ENCODE measurements around the gene ANKRD44. TPM values are rescaled to one million over a fixed set of nuclear protein-coding genes. Genes with fewer than 3 reads are reported as not detected.

Gene ANKRD44
- total RNA-seq, 1 donor from 2014 or later, result 8.1 TPM

GRCh38 chr2:197239434-197239833 is 71.1 kb downstream of the ANKRD44 start:
- no peak for DNase-seq (ENCODE audit: low spot score)
- TF ChIP-seq, protein P1, sequence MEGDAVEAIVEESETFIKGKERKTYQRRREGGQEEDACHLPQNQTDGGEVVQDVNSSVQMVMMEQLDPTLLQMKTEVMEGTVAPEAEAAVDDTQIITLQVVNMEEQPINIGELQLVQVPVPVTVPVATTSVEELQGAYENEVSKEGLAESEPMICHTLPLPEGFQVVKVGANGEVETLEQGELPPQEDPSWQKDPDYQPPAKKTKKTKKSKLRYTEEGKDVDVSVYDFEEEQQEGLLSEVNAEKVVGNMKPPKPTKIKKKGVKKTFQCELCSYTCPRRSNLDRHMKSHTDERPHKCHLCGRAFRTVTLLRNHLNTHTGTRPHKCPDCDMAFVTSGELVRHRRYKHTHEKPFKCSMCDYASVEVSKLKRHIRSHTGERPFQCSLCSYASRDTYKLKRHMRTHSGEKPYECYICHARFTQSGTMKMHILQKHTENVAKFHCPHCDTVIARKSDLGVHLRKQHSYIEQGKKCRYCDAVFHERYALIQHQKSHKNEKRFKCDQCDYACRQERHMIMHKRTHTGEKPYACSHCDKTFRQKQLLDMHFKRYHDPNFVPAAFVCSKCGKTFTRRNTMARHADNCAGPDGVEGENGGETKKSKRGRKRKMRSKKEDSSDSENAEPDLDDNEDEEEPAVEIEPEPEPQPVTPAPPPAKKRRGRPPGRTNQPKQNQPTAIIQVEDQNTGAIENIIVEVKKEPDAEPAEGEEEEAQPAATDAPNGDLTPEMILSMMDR (IDR thresholded peaks at IDR 0.05; ENCODE audit: unreplicated experiment), result no peak
- Mint-ChIP-seq H3K36me3 (ENCODE audit: low read depth, unreplicated experiment) (no peaks in the 10 kb centered on the region), H3K9me3 (ENCODE audit: unreplicated experiment) (no peaks in the 10 kb centered on the region), H3K27me3 (ENCODE audit: unreplicated experiment) (no peaks in the 10 kb centered on the region), H3K27ac (ENCODE audit: unreplicated experiment) (no peak overlapping the region), H3K4me1 (ENCODE audit: unreplicated experiment) (peaks cover 4% of the 10 kb centered on the region), H3K4me3 (ENCODE audit: unreplicated experiment) (no peak overlapping the region)

DNA sequence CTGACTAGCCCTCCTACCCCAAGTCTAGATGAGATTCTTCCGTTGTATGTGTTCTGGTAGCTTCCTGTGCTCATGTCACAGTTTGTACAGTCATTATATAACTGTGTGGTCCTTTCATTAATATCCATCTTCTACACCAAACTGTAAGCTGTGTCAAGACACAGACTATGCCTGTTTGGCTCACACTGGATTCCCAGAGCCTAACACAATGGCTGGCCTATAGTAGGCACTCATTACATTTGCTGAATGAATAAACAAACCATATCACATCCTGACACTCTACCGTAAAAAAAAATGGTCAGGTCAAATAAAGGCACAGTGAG is 72.6 kb downstream of the ANKRD44 start:
- no peak overlapping the region for H3K4me3 Mint-ChIP-seq (ENCODE audit: unreplicated experiment)
- DNase-seq (ENCODE audit: low spot score), result no peak
- no peak overlapping the region for H3K27ac Mint-ChIP-seq (ENCODE audit: unreplicated experiment)
- no peaks in the 10 kb centered on the region for H3K9me3 Mint-ChIP-seq (ENCODE audit: unreplicated experiment)
- TF ChIP-seq, protein P1 (IDR thresholded peaks at IDR 0.05; ENCODE audit: unreplicated experiment), result no peak
- H3K27me3 Mint-ChIP-seq (ENCODE audit: unreplicated experiment), result no peaks in the 10 kb centered on the region
- H3K4me1 Mint-ChIP-seq (ENCODE audit: unreplicated experiment), result peaks cover 4% of the 10 kb centered on the region
- no peaks in the 10 kb centered on the region for H3K36me3 Mint-ChIP-seq (ENCODE audit: low read depth, unreplicated experiment)

DNA sequence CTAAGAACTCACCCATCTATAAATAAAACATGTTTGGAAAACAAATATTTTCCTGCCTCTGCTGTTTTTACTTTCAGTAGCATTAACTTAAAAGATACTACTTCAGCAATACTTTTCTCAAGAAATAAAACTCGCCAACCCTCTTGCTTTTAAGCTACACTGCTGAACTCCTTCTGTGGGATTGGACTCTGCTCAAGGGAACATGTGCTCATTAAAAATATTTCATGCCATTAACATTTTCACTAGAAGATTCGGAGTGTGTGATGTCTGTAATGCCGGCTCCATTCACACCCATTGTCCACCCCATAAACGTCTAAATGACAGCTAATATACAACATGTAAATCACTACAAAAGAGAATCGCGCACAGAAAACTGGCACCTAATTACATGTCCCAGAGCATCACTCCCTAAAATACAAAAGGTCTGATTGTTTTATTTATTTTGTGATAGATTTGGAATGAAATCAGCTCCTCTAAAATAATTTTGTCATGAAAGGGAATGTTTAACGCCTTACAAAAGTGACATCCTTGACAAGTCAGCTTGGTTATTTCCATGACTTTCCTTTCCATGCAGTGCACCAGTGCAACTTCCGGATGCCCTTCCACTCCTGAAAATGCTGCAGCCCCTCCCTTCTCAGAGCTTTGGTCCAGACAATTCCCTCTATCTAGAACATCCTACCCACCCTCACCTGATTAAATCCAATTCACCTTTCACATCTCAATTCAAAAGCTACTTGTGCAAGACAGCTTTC is 73.1 kb downstream of the ANKRD44 start:
- H3K27ac Mint-ChIP-seq (ENCODE audit: unreplicated experiment), result no peak overlapping the region
- H3K4me1 Mint-ChIP-seq (ENCODE audit: unreplicated experiment), result peaks cover 4% of the 10 kb centered on the region
- no peaks in the 10 kb centered on the region for H3K27me3 Mint-ChIP-seq (ENCODE audit: unreplicated experiment)
- H3K4me3 Mint-ChIP-seq (ENCODE audit: unreplicated experiment), result no peak overlapping the region
- TF ChIP-seq, protein P1 (IDR thresholded peaks at IDR 0.05; ENCODE audit: unreplicated experiment), result no peak
- no peaks in the 10 kb centered on the region for H3K9me3 Mint-ChIP-seq (ENCODE audit: unreplicated experiment)
- H3K36me3 Mint-ChIP-seq (ENCODE audit: low read depth, unreplicated experiment), result no peaks in the 10 kb centered on the region
- no peak for DNase-seq (ENCODE audit: low spot score)

DNA sequence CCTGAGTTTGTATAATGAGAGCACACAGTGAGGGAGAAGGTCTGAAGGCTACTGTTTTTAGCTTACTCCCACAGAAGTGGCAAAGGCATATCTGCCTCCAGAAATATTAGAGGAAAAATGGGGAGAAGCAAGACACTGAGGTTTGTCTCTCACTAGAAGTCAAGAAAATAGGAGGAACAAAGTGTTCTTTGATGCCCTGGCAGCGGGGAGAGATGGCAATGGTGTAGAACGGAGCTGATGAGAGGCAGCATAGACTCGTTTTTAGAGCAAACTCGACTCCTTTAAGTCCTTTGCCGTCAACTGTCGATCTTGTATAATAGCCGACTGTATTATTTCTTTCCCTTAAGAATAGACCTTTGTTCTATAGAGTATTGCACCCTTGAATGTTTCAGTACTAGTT is 73.8 kb downstream of the ANKRD44 start:
- H3K36me3 Mint-ChIP-seq (ENCODE audit: low read depth, unreplicated experiment), result no peaks in the 10 kb centered on the region
- no peak overlapping the region for H3K4me3 Mint-ChIP-seq (ENCODE audit: unreplicated experiment)
- H3K9me3 Mint-ChIP-seq (ENCODE audit: unreplicated experiment), result no peaks in the 10 kb centered on the region
- H3K27me3 Mint-ChIP-seq (ENCODE audit: unreplicated experiment), result no peaks in the 10 kb centered on the region
- H3K27ac Mint-ChIP-seq (ENCODE audit: unreplicated experiment), result no peak overlapping the region
- peaks cover 4% of the 10 kb centered on the region for H3K4me1 Mint-ChIP-seq (ENCODE audit: unreplicated experiment)
- no peak for DNase-seq (ENCODE audit: low spot score)
- TF ChIP-seq, protein P1 (IDR thresholded peaks at IDR 0.05; ENCODE audit: unreplicated experiment), result no peak

DNA sequence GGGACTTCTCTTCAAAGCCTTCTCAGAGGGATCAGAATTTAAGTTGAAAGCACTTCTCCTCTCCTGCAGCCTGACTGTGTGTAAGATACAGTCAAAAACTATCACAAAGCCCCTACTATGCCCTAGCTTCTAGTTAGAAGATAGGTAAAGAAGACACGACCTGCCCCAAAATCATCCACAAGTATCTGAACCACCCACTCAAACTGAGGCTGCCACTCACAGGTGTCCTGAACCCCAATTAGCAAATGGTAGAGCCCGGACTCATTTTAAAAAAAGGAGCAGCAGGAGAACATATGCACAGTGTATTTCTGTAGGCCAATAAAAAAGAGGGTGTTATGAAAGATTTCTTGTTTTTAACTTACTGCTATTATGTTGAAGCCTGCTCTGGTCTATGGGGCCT is 74.4 kb downstream of the ANKRD44 start:
- TF ChIP-seq, protein P1 (IDR thresholded peaks at IDR 0.05; ENCODE audit: unreplicated experiment), result no peak
- no peaks in the 10 kb centered on the region for H3K27me3 Mint-ChIP-seq (ENCODE audit: unreplicated experiment)
- no peak overlapping the region for H3K4me3 Mint-ChIP-seq (ENCODE audit: unreplicated experiment)
- H3K9me3 Mint-ChIP-seq (ENCODE audit: unreplicated experiment), result no peaks in the 10 kb centered on the region
- H3K36me3 Mint-ChIP-seq (ENCODE audit: low read depth, unreplicated experiment), result no peaks in the 10 kb centered on the region
- H3K4me1 Mint-ChIP-seq (ENCODE audit: unreplicated experiment), result peaks cover 4% of the 10 kb centered on the region
- no peak overlapping the region for H3K27ac Mint-ChIP-seq (ENCODE audit: unreplicated experiment)
- no peak for DNase-seq (ENCODE audit: low spot score)
